WTC11 (cell line): ENCODE measurements around the gene BRSK2. TPM values are rescaled to one million over a fixed set of nuclear protein-coding genes. Genes with fewer than 3 reads are reported as not detected.

Source experiments
- ATAC-seq: fragments of 200-7000 bp; cut with Tn5 transposase; 2 replicates; pipeline ENCODE4 v1.10.0; 2021; ENCODE audit warnings: mild to moderate bottlenecking, moderate library complexity
- CTCF ChIA-PET: fragments of 300-600 bp; sonication (Branson Sonifier 250); formaldehyde crosslinking; loops from one replicate; lab custom pipeline; 2021; ENCODE audit warnings: antibody characterized with exemption; lab: Charles Lee
- POLR2A ChIA-PET: fragments of 350-600 bp; sonication (Branson Sonifier 250); formaldehyde crosslinking; loops from one replicate; lab custom pipeline; 2021; ENCODE audit warnings: antibody characterized with exemption; lab: Charles Lee
- DNase-seq: peaks from one replicate; pipeline ENCODE4 v3.0.0; 2021; ENCODE audit warnings: low spot score
- H3K27ac Mint-ChIP-seq: 2 replicates; pipeline ENCODE4 v1.8.0; 2021; ENCODE audit warnings: mixed read lengths
- H3K27me3 Mint-ChIP-seq: 2 replicates; pipeline ENCODE4 v1.8.0; 2021; ENCODE audit warnings: low read depth, mild to moderate bottlenecking, moderate library complexity, mixed read lengths
- H3K36me3 Mint-ChIP-seq: 2 replicates; pipeline ENCODE4 v1.8.0; 2021; ENCODE audit warnings: mixed read lengths
- H3K4me1 Mint-ChIP-seq: 2 replicates; pipeline ENCODE4 v1.8.0; 2022; ENCODE audit warnings: mixed read lengths
- H3K4me3 Mint-ChIP-seq: 2 replicates; pipeline ENCODE4 v1.8.0; 2021; ENCODE audit warnings: mild to moderate bottlenecking, moderate library complexity, mixed read lengths
- H3K9me3 Mint-ChIP-seq: 2 replicates; pipeline ENCODE4 v1.8.0; 2021; ENCODE audit warnings: mixed read lengths
- AR ChIP-seq: fragments of 250-450 bp; sonication (Bioruptor Pico); IDR thresholded peaks from 2 replicates; pipeline ENCODE4 v1.9.0; 2021; ENCODE audit warnings: mild to moderate bottlenecking
- ATF6 ChIP-seq: sonication (generic); formaldehyde crosslinking; IDR thresholded peaks from 2 replicates; pipeline ENCODE4 v1.8.1; 2023; ENCODE audit warnings: mild to moderate bottlenecking, missing genetic modification reagents
- ELF4 ChIP-seq: sonication (generic); formaldehyde crosslinking; IDR thresholded peaks from 2 replicates; pipeline ENCODE4 v1.8.1; 2022; ENCODE audit warnings: low read depth, mild to moderate bottlenecking, moderate library complexity, missing genetic modification reagents
- HMGXB4 ChIP-seq: sonication (generic); formaldehyde crosslinking; IDR thresholded peaks from 2 replicates; pipeline ENCODE4 v1.8.1; 2023; ENCODE audit warnings: mild to moderate bottlenecking, moderate library complexity, missing genetic modification reagents
- JUN ChIP-seq: sonication (generic); formaldehyde crosslinking; IDR thresholded peaks from 2 replicates; pipeline ENCODE4 v1.8.0; 2023; ENCODE audit warnings: mild to moderate bottlenecking, missing genetic modification reagents
- NFATC4 ChIP-seq: fragments of 250-450 bp; sonication (Bioruptor Pico); IDR thresholded peaks from 2 replicates; pipeline ENCODE4 v1.9.0; 2021; ENCODE audit warnings: mild to moderate bottlenecking
- NFYB ChIP-seq: sonication (generic); formaldehyde crosslinking; conservative IDR thresholded peaks from 2 replicates; pipeline ENCODE4 v1.8.0; 2022; ENCODE audit warnings: low read depth, missing genetic modification reagents
- TEAD4 ChIP-seq: sonication (generic); formaldehyde crosslinking; IDR thresholded peaks from 2 replicates; pipeline ENCODE4 v1.8.0; 2022; ENCODE audit warnings: mild to moderate bottlenecking, missing genetic modification reagents
- ZNF219 ChIP-seq: sonication (generic); formaldehyde crosslinking; IDR thresholded peaks from 2 replicates; pipeline ENCODE4 v1.8.0; 2023; ENCODE audit warnings: missing genetic modification reagents, mild to moderate bottlenecking, borderline replicate concordance
- ZNF263 ChIP-seq: sonication (generic); formaldehyde crosslinking; IDR thresholded peaks from 2 replicates; pipeline ENCODE4 v1.8.1; 2022; ENCODE audit warnings: low read depth, mild to moderate bottlenecking, moderate library complexity, missing genetic modification reagents
- ZNF423 ChIP-seq: fragments of 250-450 bp; sonication (Bioruptor Pico); IDR thresholded peaks from 2 replicates; pipeline ENCODE4 v2.1.2; 2022; ENCODE audit warnings: mild to moderate bottlenecking, moderate library complexity
- total RNA-seq: library from RNA; stranded (reverse); gene quantifications from 3 replicates; pipeline ENCODE4 v1.2.3, GENCODE V29; 2021
- TF ChIP-seq, protein P1 (sequence below): sonication (generic); formaldehyde crosslinking; IDR thresholded peaks from 2 replicates; pipeline ENCODE4 v1.8.0; 2022; ENCODE audit warnings: missing genetic modification reagents
- TF ChIP-seq, protein P2 (sequence below): sonication (generic); formaldehyde crosslinking; IDR thresholded peaks from 2 replicates; pipeline ENCODE4 v1.8.1; 2022; ENCODE audit warnings: low read depth, missing genetic modification reagents, borderline replicate concordance

The BRSK2 gene
- total RNA-seq, 1 experiment from 2014 or later: 34.5 TPM

GRCh38 chr11:1402355-1403077, 12.8 kb downstream of the BRSK2 start:
- no peaks in the 10 kb centered on the region for H3K27me3 Mint-ChIP-seq
- ATAC-seq: no peak
- TF ChIP-seq TEAD4 (CRISPR knock-in tag) (no peak), NFYB (no peak), ZNF263 (CRISPR knock-in tag) (no peak), ELF4 (CRISPR knock-in tag) (no peak), JUN (CRISPR knock-in tag) (no peak), ATF6 (no peak), ZNF219 (no peak), ZNF423 (CRISPR knock-in tag) (no peak), NFATC4 (CRISPR knock-in tag) (no peak), AR (CRISPR knock-in tag) (no peak), HMGXB4 (no peak)
- TF ChIP-seq, protein P1, sequence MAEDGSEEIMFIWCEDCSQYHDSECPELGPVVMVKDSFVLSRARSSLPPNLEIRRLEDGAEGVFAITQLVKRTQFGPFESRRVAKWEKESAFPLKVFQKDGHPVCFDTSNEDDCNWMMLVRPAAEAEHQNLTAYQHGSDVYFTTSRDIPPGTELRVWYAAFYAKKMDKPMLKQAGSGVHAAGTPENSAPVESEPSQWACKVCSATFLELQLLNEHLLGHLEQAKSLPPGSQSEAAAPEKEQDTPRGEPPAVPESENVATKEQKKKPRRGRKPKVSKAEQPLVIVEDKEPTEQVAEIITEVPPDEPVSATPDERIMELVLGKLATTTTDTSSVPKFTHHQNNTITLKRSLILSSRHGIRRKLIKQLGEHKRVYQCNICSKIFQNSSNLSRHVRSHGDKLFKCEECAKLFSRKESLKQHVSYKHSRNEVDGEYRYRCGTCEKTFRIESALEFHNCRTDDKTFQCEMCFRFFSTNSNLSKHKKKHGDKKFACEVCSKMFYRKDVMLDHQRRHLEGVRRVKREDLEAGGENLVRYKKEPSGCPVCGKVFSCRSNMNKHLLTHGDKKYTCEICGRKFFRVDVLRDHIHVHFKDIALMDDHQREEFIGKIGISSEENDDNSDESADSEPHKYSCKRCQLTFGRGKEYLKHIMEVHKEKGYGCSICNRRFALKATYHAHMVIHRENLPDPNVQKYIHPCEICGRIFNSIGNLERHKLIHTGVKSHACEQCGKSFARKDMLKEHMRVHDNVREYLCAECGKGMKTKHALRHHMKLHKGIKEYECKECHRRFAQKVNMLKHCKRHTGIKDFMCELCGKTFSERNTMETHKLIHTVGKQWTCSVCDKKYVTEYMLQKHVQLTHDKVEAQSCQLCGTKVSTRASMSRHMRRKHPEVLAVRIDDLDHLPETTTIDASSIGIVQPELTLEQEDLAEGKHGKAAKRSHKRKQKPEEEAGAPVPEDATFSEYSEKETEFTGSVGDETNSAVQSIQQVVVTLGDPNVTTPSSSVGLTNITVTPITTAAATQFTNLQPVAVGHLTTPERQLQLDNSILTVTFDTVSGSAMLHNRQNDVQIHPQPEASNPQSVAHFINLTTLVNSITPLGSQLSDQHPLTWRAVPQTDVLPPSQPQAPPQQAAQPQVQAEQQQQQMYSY: no peak
- TF ChIP-seq, protein P2, sequence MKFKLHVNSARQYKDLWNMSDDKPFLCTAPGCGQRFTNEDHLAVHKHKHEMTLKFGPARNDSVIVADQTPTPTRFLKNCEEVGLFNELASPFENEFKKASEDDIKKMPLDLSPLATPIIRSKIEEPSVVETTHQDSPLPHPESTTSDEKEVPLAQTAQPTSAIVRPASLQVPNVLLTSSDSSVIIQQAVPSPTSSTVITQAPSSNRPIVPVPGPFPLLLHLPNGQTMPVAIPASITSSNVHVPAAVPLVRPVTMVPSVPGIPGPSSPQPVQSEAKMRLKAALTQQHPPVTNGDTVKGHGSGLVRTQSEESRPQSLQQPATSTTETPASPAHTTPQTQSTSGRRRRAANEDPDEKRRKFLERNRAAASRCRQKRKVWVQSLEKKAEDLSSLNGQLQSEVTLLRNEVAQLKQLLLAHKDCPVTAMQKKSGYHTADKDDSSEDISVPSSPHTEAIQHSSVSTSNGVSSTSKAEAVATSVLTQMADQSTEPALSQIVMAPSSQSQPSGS (CRISPR knock-in tag): no peak
- TF ChIP-seq, all 79 proteins: peak for 0
- Mint-ChIP-seq H3K36me3 (no peaks in the 10 kb centered on the region), H3K4me3 (no peak overlapping the region), H3K4me1 (no peaks in the 10 kb centered on the region), H3K27ac (no peak overlapping the region), H3K9me3 (no peaks in the 10 kb centered on the region)
- POLR2A ChIA-PET: no interaction called here
- CTCF ChIA-PET: interaction anchor here (1.3 to 1.9 kb wide), 4 partner anchors 13 to 175 kb away, joined by 4 to 8 read pairs (median 6); partner anchors contain the start of gene BRSK2
- no peak for DNase-seq
